ENCODE results near the gene COL27A1. TPM values are rescaled to one million over a fixed set of nuclear protein-coding genes. Genes with fewer than 3 reads are reported as not detected.

Gene COL27A1
- total RNA-seq, 1 experiment from 2014 or later: 12.0 TPM

GRCh38 chr9:114315723-114316363, 160.5 kb downstream of the COL27A1 start:
- DNase-seq (ENCODE audit: low read depth, low spot score) (no peak), ATAC-seq (no peak)
- H2AFZ ChIP-seq (ENCODE audit: low read depth, low read length, poor library complexity, severe bottlenecking): no peak overlapping the region
- no peaks in the 10 kb centered on the region for H3K9me2 ChIP-seq (ENCODE audit: insufficient read depth)
- no peaks in the 10 kb centered on the region for H3K79me2 ChIP-seq (ENCODE audit: insufficient read depth, low read length)
- no peaks in the 10 kb centered on the region for H3K9me3 ChIP-seq (ENCODE audit: control insufficient read depth in 1 of 2, insufficient read depth in 1 of 2, low read depth in 1 of 2, low read length in 2 of 2)
- H3K9ac ChIP-seq (ENCODE audit: low read length): no peak overlapping the region
- TF ChIP-seq RAD21 (IDR thresholded peaks at IDR 0.05; ENCODE audit: low read depth) (no peak), ZNF274 (IDR thresholded peaks at IDR 0.05; ENCODE audit: low read depth, low read length) (no peak), CEBPB (IDR thresholded peaks at IDR 0.05; ENCODE audit: low read depth) (no peak), EZH2phosphoT487 (IDR thresholded peaks at IDR 0.05; ENCODE audit: borderline replicate concordance) (no peak), SRF (IDR thresholded peaks at IDR 0.05; ENCODE audit: low read depth) (no peak), REST (IDR thresholded peaks at IDR 0.05; ENCODE audit: low read depth) (no peak), ELF1 (IDR thresholded peaks at IDR 0.05; ENCODE audit: borderline replicate concordance, low read depth) (no peak)
- POLR2A ChIA-PET: no interaction called here
- CTCF ChIA-PET: no interaction called here
- no peak overlapping the region for H3K4me2 ChIP-seq (ENCODE audit: low read length)
- intact Hi-C loops (cut with micrococcal nuclease): no loop called here
- H3K4me3 ChIP-seq (replicated peaks in 1 of 2; ENCODE audit: low read depth in 1 of 2, low read length in 2 of 2): no peak overlapping the region
- RAD21 ChIA-PET (ENCODE audit: low non-redundant PET in 1 of 2, low total read pairs in 2 of 2, uncharacterized antibody in 2 of 2, unreplicated experiment in 2 of 2): no interaction called here
- no peak overlapping the region for H3K27ac ChIP-seq (ENCODE audit: low read depth, low read length)
- H4K20me1 ChIP-seq (ENCODE audit: insufficient read depth): no peaks in the 10 kb centered on the region
- no peaks in the 10 kb centered on the region for H3K27me3 ChIP-seq (ENCODE audit: insufficient read depth, low read length)
- no peaks in the 10 kb centered on the region for H3K4me1 ChIP-seq (ENCODE audit: control insufficient read depth in 1 of 2, insufficient read depth in 2 of 2, low read length in 2 of 2)
- no TSS peak for BruUV-seq (replicated peaks)
- no peaks in the 10 kb centered on the region for H3K36me3 ChIP-seq (ENCODE audit: control insufficient read depth in 1 of 2, insufficient read depth in 2 of 2, low read length in 2 of 2)

Measured in HCT116 (cell line).